IMR-90 (cell line): ENCODE results near the gene NTM. TPM values are rescaled to one million over a fixed set of nuclear protein-coding genes. Genes with fewer than 3 reads are reported as not detected.
A peak's percentile ranks its signal among the peaks of the same experiment; 100 is the strongest.

Experiments used
- ATAC-seq: fragments of 200-7000 bp; cut with Tn5 transposase; 2 replicates; pipeline ENCODE4 v1.9.1; 2020; ENCODE audit warnings: low read depth, mild to moderate bottlenecking, moderate library complexity
- BruUV-seq: library from RNA; stranded (reverse); fragments of 400-500 nt; replicated peaks from 2 replicates; lab custom pipeline; 2021; lab: Mats Ljungman, UMichigan
- CTCF ChIA-PET: fragments of 300-600 bp; formaldehyde crosslinking; extraction: SDS; loops from one replicate; lab custom pipeline; 2021; ENCODE audit warnings: antibody characterized with exemption; lab: Yijun Ruan, JAX
- POLR2A ChIA-PET: fragments of 300-600 bp; sonication (Branson Sonifier 250); formaldehyde crosslinking; loops from one replicate; lab custom pipeline; 2022; ENCODE audit warnings: antibody characterized with exemption; ENCODE audit not compliant: unreplicated experiment; lab: Charles Lee
- DNase-seq: peaks from one replicate; pipeline ENCODE4 v3.0.0; 2013
- H2AFZ ChIP-seq: replicated peaks from 2 replicates; pipeline ENCODE3; 2013; ENCODE audit warnings: low read length, mild to moderate bottlenecking; ENCODE audit not compliant: poor library complexity
- H2AK5ac ChIP-seq: 2 replicates; pipeline ENCODE4 v1.6.1; 2013; ENCODE audit warnings: low read depth, low read length, inconsistent platforms
- H2AK9ac ChIP-seq: replicated peaks from 2 replicates; pipeline ENCODE3; 2013; ENCODE audit warnings: mild to moderate bottlenecking, low read depth, low read length, moderate library complexity; ENCODE audit not compliant: poor library complexity
- H2BK120ac ChIP-seq: 2 replicates; pipeline ENCODE4 v1.6.1; 2013; ENCODE audit warnings: low read depth, low read length, inconsistent platforms
- H2BK15ac ChIP-seq: 3 replicates; pipeline ENCODE4 v1.6.1; 2013; ENCODE audit warnings: low read depth, low read length, inconsistent platforms
- H2BK20ac ChIP-seq: 2 replicates; pipeline ENCODE4 v1.6.1; 2013; ENCODE audit warnings: low read depth, mild to moderate bottlenecking, inconsistent platforms, low read length, moderate library complexity
- H2BK5ac ChIP-seq: 2 replicates; pipeline ENCODE4 v1.6.1; 2013; ENCODE audit warnings: mild to moderate bottlenecking, low read depth, low read length, inconsistent platforms; ENCODE audit not compliant: poor library complexity, severe bottlenecking
- H3K14ac ChIP-seq: replicated peaks from 2 replicates; pipeline ENCODE4 v1.6.1; 2013; ENCODE audit warnings: low read depth, low read length, inconsistent platforms
- H3K18ac ChIP-seq: 2 replicates; pipeline ENCODE4 v1.6.1; 2013; ENCODE audit warnings: low read depth, low read length, control low read depth
- H3K23ac ChIP-seq: 2 replicates; pipeline ENCODE4 v1.6.1; 2013; ENCODE audit warnings: low read depth, low read length, inconsistent platforms
- H3K27ac ChIP-seq: 2 replicates; pipeline ENCODE4 v1.5.1; 2013; ENCODE audit warnings: mild to moderate bottlenecking, control low read depth, low read length; ENCODE audit not compliant: insufficient read depth
- H3K27me3 ChIP-seq: 2 replicates; pipeline ENCODE4 v1.6.1; 2013; ENCODE audit warnings: low read length; ENCODE audit not compliant: control insufficient read depth, insufficient read depth
- H3K36me3 ChIP-seq: 2 replicates; pipeline ENCODE4 v1.6.1; 2013; ENCODE audit warnings: low read length, mixed read lengths; ENCODE audit not compliant: control insufficient read depth, insufficient read depth
- H3K4ac ChIP-seq: 2 replicates; pipeline ENCODE4 v1.6.1; 2013; ENCODE audit warnings: low read depth, low read length, inconsistent platforms
- H3K4me1 ChIP-seq: 2 replicates; pipeline ENCODE4 v1.6.1; 2013; ENCODE audit warnings: low read length, mixed read lengths; ENCODE audit not compliant: control insufficient read depth, insufficient read depth
- H3K4me2 ChIP-seq: 2 replicates; pipeline ENCODE4 v1.6.1; 2013; ENCODE audit warnings: low read depth, mild to moderate bottlenecking, control low read depth, low read length, moderate library complexity
- H3K4me3 ChIP-seq: 2 replicates; pipeline ENCODE4 v1.5.1; 2013; ENCODE audit warnings: low read depth, mild to moderate bottlenecking, control low read depth, low read length, moderate library complexity; ENCODE audit not compliant: insufficient read depth
- H3K56ac ChIP-seq: 2 replicates; pipeline ENCODE4 v1.6.1; 2013; ENCODE audit warnings: low read length, inconsistent platforms; ENCODE audit not compliant: insufficient read depth; ENCODE audit errors: extremely low read depth
- H3K79me1 ChIP-seq, 2 experiments: 2 replicates each; pipeline ENCODE4 v1.6.1; 2013; ENCODE audit warnings: low read length in 2 of 2, inconsistent platforms in 1 of 2, low read depth in 1 of 2
- H3K9ac ChIP-seq: 2 replicates; pipeline ENCODE4 v1.6.1; 2013; ENCODE audit warnings: low read depth, low read length, control low read depth
- H3K9me1 ChIP-seq: 2 replicates; pipeline ENCODE4 v1.6.1; 2013; ENCODE audit warnings: low read length, inconsistent platforms; ENCODE audit not compliant: insufficient read depth
- H3K9me3 ChIP-seq: 2 replicates; pipeline ENCODE4 v1.6.1; 2013; ENCODE audit warnings: low read length; ENCODE audit not compliant: control insufficient read depth, insufficient read depth
- H4K20me1 ChIP-seq: 2 replicates; pipeline ENCODE4 v1.6.1; 2013; ENCODE audit warnings: low read length, inconsistent platforms; ENCODE audit not compliant: insufficient read depth
- H4K5ac ChIP-seq: 2 replicates; pipeline ENCODE4 v1.6.1; 2013; ENCODE audit warnings: mild to moderate bottlenecking, low read depth, low read length, control low read depth
- H4K8ac ChIP-seq, 2 experiments: 2 replicates each; pipeline ENCODE4 v1.6.1; 2013; ENCODE audit warnings: low read depth in 2 of 2, low read length in 2 of 2, control low read depth in 1 of 2, inconsistent platforms in 1 of 2
- H4K91ac ChIP-seq: 2 replicates; pipeline ENCODE4 v1.6.1; 2013; ENCODE audit warnings: low read depth, low read length, inconsistent platforms; ENCODE audit not compliant: insufficient read depth
- BHLHE40 ChIP-seq: fragments of 150-350 bp; IDR thresholded peaks from 2 replicates; pipeline ENCODE4 v1.6.1; 2016; ENCODE audit warnings: mild to moderate bottlenecking, low read depth, low read length
- MAFK ChIP-seq: IDR thresholded peaks from 2 replicates; pipeline ENCODE4 v1.6.1; 2012; ENCODE audit warnings: low read depth, low read length, improper control_type of control experiment
- WGBS, 2 experiments: methylation state at CpG; one replicate each; pipeline versions ENCODE4 v1.1.5 to v1.1.7; 2013; ENCODE audit warnings: missing lambda C conversion rate in 2 of 2; ENCODE audit not compliant: insufficient read length in 1 of 2; ENCODE audit errors: extremely low coverage in 2 of 2; 5-methylcytosine and 5-hydroxymethylcytosine counted together
- dilution Hi-C: fragments of 300-500 bp; cut with HindIII; formaldehyde crosslinking; loops from one replicate; pipeline ENCODE4 v1.14.3; 2018; ENCODE audit warnings: low sequenced_read_pairs; ENCODE audit not compliant: unreplicated experiment
- in situ Hi-C: fragments of 300-500 bp; cut with MboI; formaldehyde crosslinking; loops from 3 replicates; pipeline ENCODE4 v1.14.3; 2019; ENCODE audit warnings: low sequenced_read_pairs, inconsistent platforms, mixed read lengths
- intact Hi-C: fragments of 100-400 bp; cut with micrococcal nuclease; formaldehyde crosslinking; loops from 2 replicates; pipeline ENCODE4 v1.10.0; 2022
- polyA plus RNA-seq, 3 experiments: library from polyadenylated mRNA; depleted of rRNA; stranded (reverse); fragments of >200 nt; gene quantifications; 2 replicates each; pipeline ENCODE4 v1.2.3, GENCODE V29; 2012; ENCODE audit warnings: low replicate concordance in 1 of 3
- total RNA-seq: library from RNA; depleted of rRNA; stranded (reverse); fragments of >200 nt; gene quantifications from 2 replicates; pipeline ENCODE4 v1.2.3, GENCODE V29; 2012

The NTM gene
- total and polyA plus RNA-seq, 2 of the 4 experiments (the other 2 are of a cell fraction) = 19.5 to 25.5 TPM

DNA sequence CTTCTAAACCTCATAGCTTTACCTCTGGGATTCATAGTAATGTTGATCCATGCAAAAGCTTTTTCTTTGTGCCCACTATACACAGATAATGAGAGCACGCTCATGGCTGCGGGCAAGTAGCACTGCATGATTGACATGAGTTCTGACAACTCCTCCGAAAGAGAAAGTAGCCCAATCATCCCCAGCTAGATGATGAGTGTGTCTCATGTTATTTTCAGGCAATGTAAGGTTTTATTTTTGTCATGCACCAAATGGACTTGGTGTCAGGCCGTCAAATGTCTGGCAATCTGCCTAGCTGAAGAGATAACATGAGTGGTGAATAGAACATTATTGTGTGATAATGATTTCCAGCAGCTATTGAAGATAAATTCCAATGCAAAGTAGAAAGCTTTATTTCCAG is 662.6 kb downstream of the NTM start:
- peak overlapping the region in 1 of 2 experiments; percentile 59; a peak in 2 of 4 replicates for H4K8ac ChIP-seq
- BruUV-seq = no TSS peak
- DNase-seq (peak; percentile 36), ATAC-seq (peak; percentile 12)
- H3K23ac ChIP-seq = peak overlapping the region; percentile 71
- POLR2A ChIA-PET = no interaction called here
- H4K91ac ChIP-seq = no peak overlapping the region
- WGBS, 2 experiments = 20% methylated on average over 1 of the region's 4 CpGs; no CpG with 5 or more reads in 1 of the 2 experiments
- peak overlapping the region; percentile 80 for H3K4ac ChIP-seq
- H2BK5ac ChIP-seq = peak overlapping the region; percentile 62
- peak overlapping the region; percentile 73; the same call in 1 of the 2 replicates for H4K5ac ChIP-seq
- peaks cover 22% of the 10 kb centered on the region for H3K9me1 ChIP-seq
- H3K9ac ChIP-seq = no peak overlapping the region
- in situ Hi-C loops (no loop called here), intact Hi-C loops (loop anchor here (5.0 kb wide), 1 partner anchor 79 kb away; no protein-coding TSS in a partner anchor), dilution Hi-C loops (no loop called here)
- H3K14ac ChIP-seq = peak overlapping the region; percentile 54
- peak overlapping the region; percentile 61 for H2BK120ac ChIP-seq
- CTCF ChIA-PET = no interaction called here
- no peak overlapping the region for H3K56ac ChIP-seq
- H2AFZ ChIP-seq = no peak overlapping the region
- no peaks in the 10 kb centered on the region for H3K9me3 ChIP-seq
- H2BK15ac ChIP-seq = peak overlapping the region; percentile 23; the same call in 2 of the 3 replicates
- H3K79me1 ChIP-seq = peaks cover 12 to 68% of the 10 kb centered on the region in 2 experiments
- H3K18ac ChIP-seq = peak overlapping the region; percentile 51
- H3K36me3 ChIP-seq = no peaks in the 10 kb centered on the region
- H3K27me3 ChIP-seq = no peaks in the 10 kb centered on the region
- no peak overlapping the region for H2AK9ac ChIP-seq
- peak overlapping the region; percentile 43; the same call in 1 of the 2 replicates for H3K27ac ChIP-seq
- H3K4me2 ChIP-seq = peak overlapping the region; percentile 94
- TF ChIP-seq MAFK (0 out of 2 replicates have a peak, but pooled peaks have one; percentile 15), BHLHE40 (no peak)
- H2BK20ac ChIP-seq = peak overlapping the region; percentile 73
- H3K4me1 ChIP-seq = peaks cover 30% of the 10 kb centered on the region
- no peak overlapping the region; the same call in 1 of the 2 replicates for H3K4me3 ChIP-seq
- H4K20me1 ChIP-seq = no peaks in the 10 kb centered on the region
- no peak overlapping the region; the same call in 1 of the 2 replicates for H2AK5ac ChIP-seq
